T47D (cell line): ENCODE measurements around the gene SPTLC3.

Experiments
- DNase-seq, 2 experiments: peaks; one replicate each; pipeline versions ENCODE4 v3.0.0 to v3.0.0-alpha.2; 2011 to 2012; ENCODE audit warnings: low read depth in 1 of 2, low spot score in 1 of 2
- JUND ChIP-seq: IDR thresholded peaks from 2 replicates; pipeline ENCODE4 v1.6.1; 2012; ENCODE audit warnings: low read depth
- in situ Hi-C: cut with HindIII; loops from 2 replicates; pipeline ENCODE4 v1.10.0; 2016; ENCODE audit warnings: low sequenced_read_pairs, low pct_unique_long_range_greater_than_20kb

Gene SPTLC3

GRCh38 chr20:13174402-13174801 lies 165.6 kb downstream of the SPTLC3 start:
- in situ Hi-C loops, result no loop called here
- no peak for DNase-seq
- TF ChIP-seq JUND, result no peak

DNA sequence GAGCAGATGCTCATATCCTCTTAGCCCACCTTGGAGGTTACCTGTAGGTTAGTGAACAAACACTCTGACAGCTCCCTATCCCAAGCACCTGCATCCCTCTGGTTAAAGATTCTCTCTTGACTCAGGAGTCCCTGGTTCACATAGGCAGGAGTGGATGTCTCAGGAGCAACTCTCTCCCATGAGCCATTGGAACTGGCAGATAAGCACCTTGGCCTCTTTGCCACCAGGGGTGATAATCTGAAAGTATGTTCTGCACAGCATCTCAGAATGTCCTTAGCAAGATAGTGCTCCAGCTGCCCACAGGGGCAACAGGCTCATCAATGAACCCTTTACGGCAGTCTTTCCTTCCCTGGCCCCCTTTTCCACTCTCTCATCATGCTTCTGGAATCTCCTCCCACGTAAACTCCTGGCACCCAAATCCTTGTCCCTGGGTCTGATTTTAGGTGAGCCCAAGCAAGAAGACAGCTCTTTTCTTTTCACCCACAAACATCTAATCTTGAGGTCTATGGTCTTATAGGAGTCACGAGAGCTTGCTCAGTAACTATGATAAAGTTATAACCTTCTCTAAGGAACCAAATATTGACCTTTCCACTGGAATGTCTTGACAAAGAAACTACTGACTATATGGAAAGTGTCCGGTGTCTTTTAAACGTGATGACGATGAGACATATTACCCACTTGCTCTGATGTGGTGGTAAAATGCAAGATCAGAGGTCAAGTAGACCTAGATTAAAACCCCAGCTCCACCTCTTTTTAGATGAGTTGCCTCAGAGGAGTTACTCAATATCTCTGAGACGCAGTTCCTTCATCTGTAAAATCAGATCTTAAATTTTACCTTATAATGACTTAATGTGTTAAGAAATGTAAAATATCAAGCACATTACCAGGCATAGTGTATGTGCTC lies 172.5 kb downstream of the SPTLC3 start:
- TF ChIP-seq JUND, result no peak
- in situ Hi-C loops, result no loop called here
- no peak for DNase-seq

DNA sequence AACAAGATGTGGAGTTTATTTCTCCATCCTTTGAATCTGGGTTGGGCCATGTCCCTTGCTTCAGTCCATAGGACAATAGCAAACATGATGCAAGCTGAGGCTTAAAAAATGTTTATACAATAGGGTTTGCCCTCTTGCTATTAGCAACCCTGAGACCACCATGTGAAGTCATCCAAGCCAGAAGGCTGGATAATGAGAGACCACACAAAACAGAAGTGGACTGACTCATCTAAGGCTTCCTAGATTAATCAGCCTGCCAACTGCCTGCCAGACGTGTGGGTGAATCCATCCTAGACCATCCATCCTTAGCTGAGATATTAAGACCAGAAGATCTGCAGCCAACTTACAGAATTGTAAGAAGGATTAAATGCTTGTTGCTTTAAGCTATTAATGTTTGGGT lies 174.2 kb downstream of the SPTLC3 start:
- TF ChIP-seq JUND, result no peak
- DNase-seq, result no peak
- in situ Hi-C loops, result no loop called here

- in situ Hi-C loops, result no loop called here
- TF ChIP-seq JUND, result no peak
Observed at GRCh38 chr20:13186043-13186774, 177.4 kb downstream of the SPTLC3 start.

DNA sequence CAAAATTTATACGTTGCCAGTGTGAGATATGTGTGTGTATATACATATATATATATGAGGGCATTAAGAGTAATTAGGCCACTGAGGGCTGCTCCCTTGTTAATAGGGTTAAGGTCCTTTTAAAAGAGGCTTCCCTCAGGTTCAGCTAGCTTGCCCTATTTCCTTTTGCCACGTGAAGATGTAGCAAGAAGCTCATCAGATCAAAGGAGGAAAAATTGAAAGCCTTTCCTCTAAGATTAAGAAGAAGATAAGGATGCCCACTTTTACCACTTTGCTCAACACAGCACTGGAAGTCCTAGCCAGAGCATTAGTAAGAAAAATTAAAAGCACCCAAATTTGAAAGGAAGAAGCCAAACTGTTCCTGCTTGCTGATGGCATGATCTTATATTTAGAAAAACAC lies 179.1 kb downstream of the SPTLC3 start:
- in situ Hi-C loops, result no loop called here
- no peak for TF ChIP-seq JUND
- no peak for DNase-seq

More at GRCh38 chr20:13186043-13186774, 177.4 kb downstream of the SPTLC3 start:
- no peak for DNase-seq

- no peak for DNase-seq
- in situ Hi-C loops, result no loop called here
- no peak for TF ChIP-seq JUND
Observed at GRCh38 chr20:13199279-13199678, 190.5 kb downstream of the SPTLC3 start.

GRCh38 chr20:13200767-13201500 lies 192.2 kb downstream of the SPTLC3 start:
- TF ChIP-seq JUND, result no peak
- no peak for DNase-seq
- in situ Hi-C loops, result no loop called here

- no peak for DNase-seq
- no peak for TF ChIP-seq JUND
- in situ Hi-C loops, result no loop called here
Observed at GRCh38 chr20:13202565-13202964, 193.8 kb downstream of the SPTLC3 start.

- TF ChIP-seq JUND, result no peak
- DNase-seq, result no peak
- in situ Hi-C loops, result no loop called here
Observed at GRCh38 chr20:13205425-13205824, 196.7 kb downstream of the SPTLC3 start.

DNA sequence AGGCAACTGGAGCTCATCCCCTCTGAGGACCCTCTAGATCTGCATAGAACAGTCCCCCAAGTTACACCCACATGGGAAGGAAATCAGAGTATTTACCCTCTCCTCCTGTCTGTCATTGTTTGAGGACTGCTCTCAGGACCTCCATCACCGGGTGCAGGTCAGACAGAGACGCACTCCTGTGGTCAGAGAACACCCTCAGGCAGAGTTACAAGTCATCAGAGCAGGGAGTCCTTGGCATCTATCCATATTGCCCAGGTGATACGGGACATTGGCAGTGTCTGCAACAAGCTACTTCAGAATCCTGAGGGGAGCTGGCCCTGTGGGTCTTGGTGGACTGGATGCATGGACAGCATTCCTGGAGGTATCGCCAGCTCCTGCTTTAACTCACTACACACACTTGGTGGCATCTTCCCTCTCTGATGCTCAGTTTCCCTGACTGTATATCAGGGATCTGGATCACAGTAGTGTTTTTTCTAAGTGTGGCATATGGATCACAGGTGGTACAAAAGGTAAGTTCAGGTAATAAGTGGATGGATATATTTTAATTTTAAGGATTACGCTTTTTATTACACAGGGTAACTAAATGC lies 197.2 kb downstream of the SPTLC3 start:
- no peak for DNase-seq
- in situ Hi-C loops, result no loop called here
- no peak for TF ChIP-seq JUND

DNA sequence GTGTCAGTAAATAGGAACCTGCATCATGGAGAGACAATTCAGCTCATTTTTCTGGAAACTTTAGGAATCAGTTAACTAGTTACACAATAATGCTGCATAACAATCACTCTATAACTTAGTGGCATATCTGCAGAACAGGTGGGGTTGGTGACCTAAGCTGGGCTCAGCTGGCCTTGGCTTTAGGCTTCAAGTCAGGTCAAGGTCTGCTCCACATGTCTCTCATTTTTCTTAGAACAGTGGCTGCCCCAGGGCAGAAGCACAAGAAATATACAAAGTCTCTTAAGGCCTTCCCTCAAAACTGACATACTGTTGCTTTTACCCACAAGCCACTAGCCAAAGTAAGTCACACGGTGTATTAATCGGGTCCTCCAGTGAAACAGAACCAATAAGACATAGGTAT lies 198.2 kb downstream of the SPTLC3 start:
- in situ Hi-C loops, result no loop called here
- DNase-seq, result no peak
- TF ChIP-seq JUND, result no peak

DNA sequence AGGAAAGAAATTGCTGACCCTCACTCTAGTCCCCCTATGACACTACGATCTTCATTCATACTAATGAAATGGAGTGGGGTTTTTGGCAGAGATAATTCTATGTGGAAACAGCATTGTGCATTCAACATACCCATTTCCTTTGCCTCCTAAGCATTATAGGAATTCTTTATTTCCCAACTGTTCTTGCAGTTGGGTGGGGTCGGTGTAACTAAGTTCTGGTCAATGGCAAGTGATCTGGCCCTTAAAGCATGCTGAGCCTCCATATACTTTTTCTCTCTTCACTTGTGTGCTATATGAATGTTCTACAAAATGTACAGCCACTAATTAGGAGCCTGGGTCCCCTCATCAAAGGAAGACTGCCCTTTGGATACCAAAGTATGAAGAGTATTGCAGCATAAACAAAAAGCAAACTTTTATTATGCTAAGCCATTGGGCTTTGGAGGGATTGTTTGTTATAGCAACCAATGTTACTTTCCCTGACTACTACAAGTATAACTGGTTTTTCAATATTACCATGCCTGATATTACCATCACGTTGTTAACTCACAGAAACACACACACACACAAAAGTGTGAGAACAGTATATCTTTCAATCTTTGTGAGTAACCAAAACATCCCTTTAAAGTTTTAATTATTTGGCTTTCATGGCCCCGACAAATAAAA lies 203.3 kb downstream of the SPTLC3 start:
- in situ Hi-C loops, result no loop called here
- TF ChIP-seq JUND, result no peak
- no peak for DNase-seq
